NCI-H1105 treated with DMSO at 0.1 percent for 48 hours (cell line): ENCODE results near the gene SNX3.
"Not testable (repeated sequence)": the region's sequence is repeated elsewhere in the genome, so short reads cannot be mapped to it uniquely, and the experiment has no call there.

ENCODE experiments used
- DNase-seq: peaks from one replicate; lab custom pipeline; 2025; lab: John Stamatoyannopoulos, UW

The SNX3 gene

GRCh38 chr6:108260126-108260808 is 573 bp downstream of the SNX3 start:
- peak; percentile 32 for DNase-seq

GRCh38 chr6:108254433-108255410 is 6.1 kb downstream of the SNX3 start:
- DNase-seq = no peak

- DNase-seq = no peak
Measured at GRCh38 chr6:108253241-108253640, 7.6 kb downstream of the SNX3 start.

GRCh38 chr6:108252055-108252454 is 8.8 kb downstream of the SNX3 start:
- no peak for DNase-seq

GRCh38 chr6:108251252-108251651 is 9.6 kb downstream of the SNX3 start:
- DNase-seq = no peak

- no peak for DNase-seq
Measured at GRCh38 chr6:108250240-108250866, 10.5 kb downstream of the SNX3 start.

- DNase-seq = no peak
Measured at GRCh38 chr6:108247965-108248536, 12.8 kb downstream of the SNX3 start.

- not testable (repeated sequence) for DNase-seq
Measured at GRCh38 chr6:108245095-108245494, 15.7 kb downstream of the SNX3 start.

GRCh38 chr6:108243836-108244235 is 17.0 kb downstream of the SNX3 start:
- no peak for DNase-seq

GRCh38 chr6:108242721-108243120 is 18.1 kb downstream of the SNX3 start:
- DNase-seq = no peak

- DNase-seq = no peak
Measured at GRCh38 chr6:108242259-108242658, 18.6 kb downstream of the SNX3 start.

GRCh38 chr6:108238322-108238721 is 22.5 kb downstream of the SNX3 start:
- no peak for DNase-seq

GRCh38 chr6:108236791-108237190 is 24.0 kb downstream of the SNX3 start:
- DNase-seq = no peak

GRCh38 chr6:108235127-108235526 is 25.7 kb downstream of the SNX3 start:
- no peak for DNase-seq

- DNase-seq = no peak
Measured at GRCh38 chr6:108228416-108228815, 32.4 kb downstream of the SNX3 start.

- no peak for DNase-seq
Measured at GRCh38 chr6:108227290-108227689, 33.5 kb downstream of the SNX3 start.

- DNase-seq = no peak
Measured at GRCh38 chr6:108222504-108222903, 38.3 kb downstream of the SNX3 start.

- no peak for DNase-seq
Measured at GRCh38 chr6:108222064-108222463, 38.8 kb downstream of the SNX3 start.

GRCh38 chr6:108211671-108212070 is 49.2 kb downstream of the SNX3 start:
- DNase-seq = no peak

GRCh38 chr6:108210556-108210955 is 50.3 kb downstream of the SNX3 start:
- no peak for DNase-seq

- no peak for DNase-seq
Measured at GRCh38 chr6:108209738-108210137, 51.1 kb downstream of the SNX3 start.

GRCh38 chr6:108207013-108207412 is 53.8 kb downstream of the SNX3 start:
- DNase-seq = no peak
